DOHH2 (cell line): Measurements from ENCODE around the gene AQP12A.

Source experiments
- H3F3A ChIP-seq: fragments of 200-600 bp; sonication (generic), shearing (Covaris generic); 2 replicates; pipeline ENCODE4 v1.6.0; 2016; ENCODE audit warnings: antibody characterized with exemption, mild to moderate bottlenecking; ENCODE audit not compliant: control insufficient read depth, insufficient read depth
- H3K27ac ChIP-seq: fragments of 200-600 bp; sonication (generic); 2 replicates; pipeline ENCODE4 v1.5.1; 2014; ENCODE audit warnings: low read depth, mild to moderate bottlenecking, low read length, moderate library complexity
- H3K27me3 ChIP-seq: fragments of 200-600 bp; sonication (generic); 2 replicates; pipeline ENCODE4 v1.6.1; 2014; ENCODE audit warnings: mild to moderate bottlenecking, low read length, mixed read lengths; ENCODE audit not compliant: control insufficient read depth
- H3K36me3 ChIP-seq: fragments of 200-600 bp; sonication (generic); 2 replicates; pipeline ENCODE4 v1.6.1; 2014; ENCODE audit warnings: mild to moderate bottlenecking, low read length, moderate library complexity, mixed read lengths; ENCODE audit not compliant: control insufficient read depth
- H3K4me1 ChIP-seq: fragments of 200-600 bp; sonication (generic); 2 replicates; pipeline ENCODE4 v1.6.1; 2014; ENCODE audit warnings: mild to moderate bottlenecking, low read length, mixed read lengths; ENCODE audit not compliant: control insufficient read depth
- H3K4me2 ChIP-seq: fragments of 200-600 bp; sonication (generic); 2 replicates; pipeline ENCODE4 v1.6.0; 2014; ENCODE audit warnings: mild to moderate bottlenecking, low read length, moderate library complexity
- H3K4me3 ChIP-seq: fragments of 200-600 bp; sonication (generic); 2 replicates; pipeline ENCODE4 v1.5.1; 2014; ENCODE audit warnings: mild to moderate bottlenecking, low read length, mixed read lengths
- H3K79me2 ChIP-seq: fragments of 200-600 bp; sonication (generic); 2 replicates; pipeline ENCODE4 v1.6.1; 2014; ENCODE audit warnings: mild to moderate bottlenecking, low read length, mixed read lengths; ENCODE audit not compliant: control insufficient read depth
- H3K9me2 ChIP-seq: fragments of 200-600 bp; sonication (generic); replicated peaks from 2 replicates; pipeline ENCODE4 v1.6.1; 2014; ENCODE audit warnings: mild to moderate bottlenecking, low read length, mixed read lengths; ENCODE audit not compliant: control insufficient read depth
- H3K9me3 ChIP-seq: fragments of 200-600 bp; sonication (generic); 2 replicates; pipeline ENCODE4 v1.6.1; 2014; ENCODE audit warnings: antibody characterized with exemption, low read length, mixed read lengths; ENCODE audit not compliant: control insufficient read depth, insufficient read depth
- H4K20me1 ChIP-seq: fragments of 200-600 bp; sonication (generic); 2 replicates; pipeline ENCODE4 v1.6.0; 2014; ENCODE audit warnings: low read depth, mild to moderate bottlenecking, antibody characterized with exemption, low read length, moderate library complexity; ENCODE audit not compliant: control insufficient read depth, insufficient read depth
- EZH2phosphoT487 ChIP-seq: fragments of 200-600 bp; sonication (generic); IDR thresholded peaks from 2 replicates; pipeline ENCODE4 v1.6.1; 2017; ENCODE audit warnings: borderline replicate concordance, mild to moderate bottlenecking, antibody characterized with exemption, low read length, moderate library complexity, mixed read lengths
- TF ChIP-seq, protein P1 (sequence below): fragments of 200-600 bp; sonication (generic); IDR thresholded peaks from one replicate; pipeline ENCODE4 v1.5.1; 2014; ENCODE audit warnings: antibody characterized with exemption, mild to moderate bottlenecking, low read depth, low read length; ENCODE audit not compliant: poor library complexity, severe bottlenecking

Gene AQP12A

DNA sequence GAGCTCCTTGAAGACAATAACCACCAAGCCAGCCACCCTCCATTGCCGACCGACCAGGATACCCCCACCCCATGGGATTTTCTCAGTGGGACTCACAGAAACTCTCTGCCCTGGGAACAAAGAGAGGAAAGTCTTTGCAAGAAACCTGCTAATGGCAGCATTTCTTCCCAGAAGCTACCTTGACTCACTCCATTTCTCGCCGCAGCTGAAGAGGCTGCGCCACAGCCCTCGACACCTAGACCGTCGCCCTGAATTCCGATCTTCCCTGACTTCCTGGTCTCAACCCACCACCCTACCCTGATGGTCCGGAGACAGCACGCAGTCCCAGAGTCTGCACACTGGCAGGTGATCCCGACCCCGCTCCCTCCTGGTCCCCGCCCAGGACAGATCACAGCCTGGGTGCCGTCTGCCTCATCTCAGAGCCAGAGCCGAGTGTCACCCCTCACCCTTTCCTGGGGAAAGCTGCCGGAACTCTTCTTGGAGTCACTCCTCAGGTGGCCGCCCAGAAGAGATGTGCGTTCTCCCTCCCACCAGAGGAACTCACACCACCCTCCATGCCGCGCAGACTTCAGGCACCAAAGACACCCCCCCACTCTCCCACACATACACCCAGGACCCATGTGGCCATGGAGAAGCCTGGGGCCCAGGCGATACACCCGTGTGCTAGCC lies 24.6 kb downstream of the AQP12A start:
- Histone ChIP-seq H3K4me3 (no peak overlapping the region), H3K79me2 (no peaks in the 10 kb centered on the region), H3K9me3 (no peaks in the 10 kb centered on the region), H3K27me3 (no peaks in the 10 kb centered on the region), H4K20me1 (no peaks in the 10 kb centered on the region), H3K4me1 (no peaks in the 10 kb centered on the region), H3K27ac (no peak overlapping the region), H3K36me3 (no peaks in the 10 kb centered on the region), H3K4me2 (no peak overlapping the region), H3K9me2 (no peaks in the 10 kb centered on the region), H3F3A (no peaks in the 10 kb centered on the region)
- TF ChIP-seq EZH2phosphoT487 = no peak
- TF ChIP-seq, protein P1, sequence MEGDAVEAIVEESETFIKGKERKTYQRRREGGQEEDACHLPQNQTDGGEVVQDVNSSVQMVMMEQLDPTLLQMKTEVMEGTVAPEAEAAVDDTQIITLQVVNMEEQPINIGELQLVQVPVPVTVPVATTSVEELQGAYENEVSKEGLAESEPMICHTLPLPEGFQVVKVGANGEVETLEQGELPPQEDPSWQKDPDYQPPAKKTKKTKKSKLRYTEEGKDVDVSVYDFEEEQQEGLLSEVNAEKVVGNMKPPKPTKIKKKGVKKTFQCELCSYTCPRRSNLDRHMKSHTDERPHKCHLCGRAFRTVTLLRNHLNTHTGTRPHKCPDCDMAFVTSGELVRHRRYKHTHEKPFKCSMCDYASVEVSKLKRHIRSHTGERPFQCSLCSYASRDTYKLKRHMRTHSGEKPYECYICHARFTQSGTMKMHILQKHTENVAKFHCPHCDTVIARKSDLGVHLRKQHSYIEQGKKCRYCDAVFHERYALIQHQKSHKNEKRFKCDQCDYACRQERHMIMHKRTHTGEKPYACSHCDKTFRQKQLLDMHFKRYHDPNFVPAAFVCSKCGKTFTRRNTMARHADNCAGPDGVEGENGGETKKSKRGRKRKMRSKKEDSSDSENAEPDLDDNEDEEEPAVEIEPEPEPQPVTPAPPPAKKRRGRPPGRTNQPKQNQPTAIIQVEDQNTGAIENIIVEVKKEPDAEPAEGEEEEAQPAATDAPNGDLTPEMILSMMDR = no peak

- Histone ChIP-seq H3K4me1 (no peaks in the 10 kb centered on the region), H3K4me2 (no peak overlapping the region), H3K27ac (no peak overlapping the region), H3K9me3 (no peaks in the 10 kb centered on the region), H3K79me2 (no peaks in the 10 kb centered on the region), H3K4me3 (no peak overlapping the region), H3K9me2 (no peaks in the 10 kb centered on the region), H4K20me1 (no peaks in the 10 kb centered on the region), H3K36me3 (no peaks in the 10 kb centered on the region), H3K27me3 (no peaks in the 10 kb centered on the region), H3F3A (no peaks in the 10 kb centered on the region)
- TF ChIP-seq, protein P1 = no peak
- no peak for TF ChIP-seq EZH2phosphoT487
Observed at GRCh38 chr2:240717181-240717641, 25.5 kb downstream of the AQP12A start.

GRCh38 chr2:240717681-240718581 lies 26.3 kb downstream of the AQP12A start:
- Histone ChIP-seq H4K20me1 (no peaks in the 10 kb centered on the region), H3K36me3 (no peaks in the 10 kb centered on the region), H3K79me2 (no peaks in the 10 kb centered on the region), H3K4me2 (no peak overlapping the region), H3K27me3 (no peaks in the 10 kb centered on the region), H3K4me3 (no peak overlapping the region), H3F3A (no peaks in the 10 kb centered on the region), H3K27ac (no peak overlapping the region), H3K9me2 (no peaks in the 10 kb centered on the region), H3K9me3 (no peaks in the 10 kb centered on the region), H3K4me1 (no peaks in the 10 kb centered on the region)
- no peak for TF ChIP-seq EZH2phosphoT487
- TF ChIP-seq, protein P1 = no peak
